ENCODE data around the gene STARD9. TPM values are rescaled to one million over a fixed set of nuclear protein-coding genes. Genes with fewer than 3 reads are reported as not detected.

Gene STARD9
- polyA plus RNA-seq, 1 of the 3 experiments (the other 2 are of a cell fraction) = 2.1 TPM

DNA sequence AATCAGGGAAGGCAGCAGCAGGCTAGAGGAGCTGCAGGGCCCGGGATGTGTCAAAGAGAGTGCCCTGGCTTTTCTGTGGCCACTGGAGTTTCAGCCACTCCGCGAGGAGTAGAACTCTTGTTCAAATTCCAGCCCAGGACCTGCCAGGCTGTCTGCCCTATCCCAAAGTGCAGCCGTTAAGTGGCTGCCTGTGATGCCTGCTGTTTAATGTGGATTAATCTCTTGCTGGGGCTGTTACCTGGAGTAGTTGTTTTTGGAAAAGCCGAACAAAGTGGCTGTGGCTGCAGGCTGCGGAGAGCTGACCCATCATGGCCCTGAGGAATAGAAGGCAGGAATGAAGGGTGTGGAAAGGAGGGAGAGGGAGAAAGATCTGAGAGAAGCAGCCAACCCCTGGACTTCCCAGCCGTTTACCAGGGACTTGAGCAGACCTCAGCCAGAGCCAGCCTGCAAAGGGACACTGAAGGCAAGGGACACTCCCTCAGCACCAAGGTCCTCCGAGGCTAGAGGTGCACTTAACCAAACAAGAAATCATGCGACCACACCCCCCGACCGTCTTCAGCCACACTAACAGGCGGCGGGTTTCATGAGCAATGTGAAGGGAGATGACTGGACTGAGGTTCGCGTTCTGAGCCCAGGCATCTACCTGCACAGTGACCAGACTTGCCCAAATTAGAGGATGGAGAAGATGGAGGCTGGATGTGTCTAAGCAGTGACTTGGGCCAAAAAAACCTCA is 156.9 kb downstream of the STARD9 start:
- H3F3A ChIP-seq (replicated peaks; ENCODE audit: insufficient read depth) = peaks cover 2% of the 10 kb centered on the region
- peaks cover 0 to 15% of the 10 kb centered on the region in 2 experiments; a peak in 1 of 4 replicates for H3K4me1 ChIP-seq (ENCODE audit: control insufficient read depth in 1 of 2, insufficient read depth in 2 of 2, low read depth in 1 of 2, low read length in 1 of 2)
- no peak overlapping the region for H3K4me2 ChIP-seq
- H3K36me3 ChIP-seq (replicated peaks in 1 of 2; ENCODE audit: control insufficient read depth in 1 of 2, insufficient read depth in 2 of 2, low read length in 1 of 2) = peaks cover 27 to 67% of the 10 kb centered on the region in 2 experiments
- H2AFZ ChIP-seq (ENCODE audit: low read depth) = no peak overlapping the region
- TF ChIP-seq, protein P1, sequence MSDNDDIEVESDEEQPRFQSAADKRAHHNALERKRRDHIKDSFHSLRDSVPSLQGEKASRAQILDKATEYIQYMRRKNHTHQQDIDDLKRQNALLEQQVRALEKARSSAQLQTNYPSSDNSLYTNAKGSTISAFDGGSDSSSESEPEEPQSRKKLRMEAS (IDR thresholded peaks at IDR 0.05; ENCODE audit: low read depth) = no peak
- TF ChIP-seq SIN3A (IDR thresholded peaks at IDR 0.05; ENCODE audit: borderline replicate concordance, low read depth, low read length) = no peak
- TF ChIP-seq REST (IDR thresholded peaks at IDR 0.05; ENCODE audit: low read depth, low read length) = no peak
- TF ChIP-seq PBX3 (IDR thresholded peaks at IDR 0.05) = no peak
- no peak for TF ChIP-seq EP300 (IDR thresholded peaks at IDR 0.05; ENCODE audit: borderline replicate concordance in 1 of 2, low read depth in 1 of 2, low read length in 1 of 2)
- no peak for TF ChIP-seq MEF2A (IDR thresholded peaks at IDR 0.05; ENCODE audit: borderline replicate concordance, low read depth)
- WGBS (ENCODE audit: low lambda C conversion rate) = 93% methylated on average over 13 of the region's 15 CpGs
- no peaks in the 10 kb centered on the region for H4K20me1 ChIP-seq (ENCODE audit: insufficient read depth)
- CTCF ChIA-PET = interaction anchor here (1.2 kb wide), 1 partner anchor 194 kb away, joined by 3 read pairs; no protein-coding TSS in a partner anchor
- H3K79me2 ChIP-seq (ENCODE audit: insufficient read depth) = peaks cover 21% of the 10 kb centered on the region
- no peak for DNase-seq
- no peak overlapping the region for H3K9ac ChIP-seq
- no peaks in the 10 kb centered on the region for H3K9me2 ChIP-seq
- no peak overlapping the region for H3K4me3 ChIP-seq (ENCODE audit: low read depth in 2 of 2, low read length in 1 of 2)
- no peaks in the 10 kb centered on the region for H3K27me3 ChIP-seq (ENCODE audit: insufficient read depth)
- H3K27ac ChIP-seq (ENCODE audit: low read depth in 2 of 2, low read length in 1 of 2) = no peak overlapping the region; a peak in 1 of 4 replicates
- POLR2A ChIA-PET = interaction anchor here (1.1 kb wide), 1 partner anchor 12 kb away, joined by 3 read pairs; no protein-coding TSS in a partner anchor
- no peaks in the 10 kb centered on the region for H3K9me3 ChIP-seq

DNA sequence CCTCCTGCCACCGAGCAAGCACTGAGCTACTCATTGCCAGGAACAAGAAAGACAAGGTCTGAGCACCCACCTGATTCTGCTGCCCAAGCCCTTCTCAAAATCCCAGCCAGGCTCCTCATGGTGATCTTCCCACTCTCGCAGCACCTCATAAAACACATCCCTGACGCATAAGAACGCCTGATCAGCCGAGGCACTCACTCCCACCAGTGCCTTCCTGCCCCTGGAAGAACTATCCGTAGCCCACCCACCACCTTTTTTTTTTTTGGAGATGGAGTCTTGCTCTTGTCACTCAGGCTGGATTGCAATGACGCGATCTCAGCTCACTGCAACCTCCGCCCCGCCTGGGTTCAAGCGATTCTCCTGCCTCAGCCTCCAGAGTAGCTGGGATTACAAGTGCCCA is 157.6 kb downstream of the STARD9 start:
- Histone ChIP-seq H3K36me3 (replicated peaks in 1 of 2; ENCODE audit: control insufficient read depth in 1 of 2, insufficient read depth in 2 of 2, low read length in 1 of 2) (peaks cover 21 to 59% of the 10 kb centered on the region in 2 experiments), H3K27me3 (ENCODE audit: insufficient read depth) (no peaks in the 10 kb centered on the region), H3K9ac (no peak overlapping the region), H3K27ac (ENCODE audit: low read depth in 2 of 2, low read length in 1 of 2) (no peak overlapping the region), H3K4me2 (no peak overlapping the region), H3K9me3 (no peaks in the 10 kb centered on the region), H3F3A (replicated peaks; ENCODE audit: insufficient read depth) (peaks cover 5% of the 10 kb centered on the region), H3K4me1 (ENCODE audit: control insufficient read depth in 1 of 2, insufficient read depth in 2 of 2, low read depth in 1 of 2, low read length in 1 of 2) (peaks cover 0 to 13% of the 10 kb centered on the region in 2 experiments; a peak in 1 of 4 replicates), H2AFZ (ENCODE audit: low read depth) (no peak overlapping the region), H3K9me2 (no peaks in the 10 kb centered on the region), H3K4me3 (ENCODE audit: low read depth in 2 of 2, low read length in 1 of 2) (no peak overlapping the region), H4K20me1 (ENCODE audit: insufficient read depth) (no peaks in the 10 kb centered on the region), H3K79me2 (ENCODE audit: insufficient read depth) (peaks cover 27% of the 10 kb centered on the region)
- WGBS (ENCODE audit: low lambda C conversion rate) = 97% methylated on average over 11 of the region's 11 CpGs
- POLR2A ChIA-PET = interaction anchor here (1.1 kb wide), 1 partner anchor 13 kb away, joined by 3 read pairs; no protein-coding TSS in a partner anchor
- no peak for DNase-seq
- CTCF ChIA-PET = interaction anchor here (1.2 kb wide), 1 partner anchor 193 kb away, joined by 3 read pairs; no protein-coding TSS in a partner anchor
- TF ChIP-seq YY1 (IDR thresholded peaks at IDR 0.05; ENCODE audit: low read depth) (no peak), RFX5 (IDR thresholded peaks at IDR 0.05; ENCODE audit: low read length) (no peak), JUND (IDR thresholded peaks at IDR 0.05) (no peak), FOXM1 (IDR thresholded peaks at IDR 0.05; ENCODE audit: low read depth) (no peak), TEAD4 (IDR thresholded peaks at IDR 0.05; ENCODE audit: borderline replicate concordance, insufficient read depth) (no peak), PBX3 (IDR thresholded peaks at IDR 0.05) (no peak), RCOR1 (IDR thresholded peaks at IDR 0.05; ENCODE audit: low read length) (no peak), NFIC (IDR thresholded peaks at IDR 0.05; ENCODE audit: borderline replicate concordance) (no peak), MXI1 (IDR thresholded peaks at IDR 0.05; ENCODE audit: low read depth, low read length) (no peak), TAF1 (IDR thresholded peaks at IDR 0.05; ENCODE audit: borderline replicate concordance, low read depth, low read length) (no peak), GABPA (IDR thresholded peaks at IDR 0.05; ENCODE audit: low read depth) (no peak), TCF12 (IDR thresholded peaks at IDR 0.05) (no peak)
- TF ChIP-seq, protein P2, sequence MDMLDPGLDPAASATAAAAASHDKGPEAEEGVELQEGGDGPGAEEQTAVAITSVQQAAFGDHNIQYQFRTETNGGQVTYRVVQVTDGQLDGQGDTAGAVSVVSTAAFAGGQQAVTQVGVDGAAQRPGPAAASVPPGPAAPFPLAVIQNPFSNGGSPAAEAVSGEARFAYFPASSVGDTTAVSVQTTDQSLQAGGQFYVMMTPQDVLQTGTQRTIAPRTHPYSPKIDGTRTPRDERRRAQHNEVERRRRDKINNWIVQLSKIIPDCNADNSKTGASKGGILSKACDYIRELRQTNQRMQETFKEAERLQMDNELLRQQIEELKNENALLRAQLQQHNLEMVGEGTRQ (IDR thresholded peaks at IDR 0.05; ENCODE audit: borderline replicate concordance, low read depth, low read length) = no peak
